ENCODE results near the gene FBLN2. TPM values are rescaled to one million over a fixed set of nuclear protein-coding genes. Genes with fewer than 3 reads are reported as not detected.

FBLN2 gene
- total RNA-seq, 1 donor from 2014 or later: 67.5 TPM

GRCh38 chr3:13677272-13677671, 128.3 kb downstream of the FBLN2 start:
- H3K4me1 Mint-ChIP-seq: no peaks in the 10 kb centered on the region
- peaks cover 23% of the 10 kb centered on the region for H3K27me3 Mint-ChIP-seq (ENCODE audit: low read depth)
- H3K9me3 Mint-ChIP-seq: no peaks in the 10 kb centered on the region
- H3K36me3 Mint-ChIP-seq: no peaks in the 10 kb centered on the region
- no peak overlapping the region for H3K4me3 Mint-ChIP-seq
- no peak for DNase-seq (ENCODE audit: low spot score in 2 of 2, unreplicated experiment in 2 of 2)
- TF ChIP-seq CTCF (IDR thresholded peaks at IDR 0.05; ENCODE audit: unreplicated experiment): no peak
- H3K27ac Mint-ChIP-seq: no peak overlapping the region

DNA sequence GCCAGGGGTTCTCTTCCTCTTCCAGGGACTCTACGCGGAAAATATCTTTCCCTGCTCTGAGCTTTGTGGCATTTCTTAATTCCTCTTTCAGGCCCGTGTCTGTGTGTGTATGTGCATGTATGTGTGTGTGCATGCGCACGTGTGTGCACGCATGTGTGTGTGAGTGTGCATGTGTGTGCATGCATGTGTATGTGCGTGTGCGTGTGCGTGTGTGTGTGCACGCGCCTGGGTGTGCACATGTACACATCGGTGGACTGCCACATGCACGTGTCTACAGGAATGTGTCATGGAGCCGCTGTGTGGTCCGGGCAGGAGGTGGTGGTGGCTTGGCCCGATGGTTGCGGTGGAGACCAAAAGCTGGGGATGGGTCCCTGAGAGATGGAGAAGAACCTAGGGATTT, 133.0 kb downstream of the FBLN2 start:
- H3K36me3 Mint-ChIP-seq: no peaks in the 10 kb centered on the region
- H3K9me3 Mint-ChIP-seq: no peaks in the 10 kb centered on the region
- H3K27ac Mint-ChIP-seq: no peak overlapping the region
- H3K27me3 Mint-ChIP-seq (ENCODE audit: low read depth): peaks cover 11% of the 10 kb centered on the region
- H3K4me3 Mint-ChIP-seq: no peak overlapping the region
- TF ChIP-seq CTCF (IDR thresholded peaks at IDR 0.05; ENCODE audit: unreplicated experiment): no peak
- peaks cover 20% of the 10 kb centered on the region for H3K4me1 Mint-ChIP-seq
- no peak for DNase-seq (ENCODE audit: low spot score in 2 of 2, unreplicated experiment in 2 of 2)

- no peak overlapping the region for H3K4me3 Mint-ChIP-seq
- no peak for DNase-seq (ENCODE audit: low spot score in 2 of 2, unreplicated experiment in 2 of 2)
- TF ChIP-seq CTCF (IDR thresholded peaks at IDR 0.05; ENCODE audit: unreplicated experiment): no peak
- no peaks in the 10 kb centered on the region for H3K9me3 Mint-ChIP-seq
- H3K27me3 Mint-ChIP-seq (ENCODE audit: low read depth): peaks cover 9% of the 10 kb centered on the region
- peaks cover 25% of the 10 kb centered on the region for H3K4me1 Mint-ChIP-seq
- H3K36me3 Mint-ChIP-seq: no peaks in the 10 kb centered on the region
- no peak overlapping the region for H3K27ac Mint-ChIP-seq
These were observed 133.5 kb downstream of the FBLN2 start for GRCh38 chr3:13682331-13683013.

DNA sequence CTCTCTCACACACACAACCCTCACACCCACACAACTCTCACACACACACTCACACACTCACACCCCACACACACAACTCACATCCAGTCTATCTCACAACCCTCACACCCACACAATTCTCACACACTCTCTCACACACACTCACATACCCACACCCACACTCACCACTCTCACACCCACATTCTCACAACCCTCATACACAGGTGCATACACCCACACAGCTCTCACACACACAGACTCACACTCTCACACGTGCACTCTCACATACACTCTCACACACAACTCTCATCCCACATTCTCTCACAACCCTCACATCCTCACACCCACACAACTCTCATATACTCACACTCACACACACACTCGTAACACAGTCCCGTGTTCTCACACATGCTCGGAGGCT, 134.4 kb downstream of the FBLN2 start:
- DNase-seq (ENCODE audit: low spot score in 2 of 2, unreplicated experiment in 2 of 2): no peak
- Mint-ChIP-seq H3K9me3 (no peaks in the 10 kb centered on the region), H3K36me3 (no peaks in the 10 kb centered on the region), H3K27ac (no peak overlapping the region), H3K4me3 (no peak overlapping the region), H3K27me3 (ENCODE audit: low read depth) (peaks cover 8% of the 10 kb centered on the region), H3K4me1 (peaks cover 32% of the 10 kb centered on the region)
- TF ChIP-seq CTCF (IDR thresholded peaks at IDR 0.05; ENCODE audit: unreplicated experiment): no peak

- H3K36me3 Mint-ChIP-seq: no peaks in the 10 kb centered on the region
- no peaks in the 10 kb centered on the region for H3K9me3 Mint-ChIP-seq
- peaks cover 35% of the 10 kb centered on the region for H3K4me1 Mint-ChIP-seq
- H3K4me3 Mint-ChIP-seq: no peak overlapping the region
- H3K27ac Mint-ChIP-seq: no peak overlapping the region
- TF ChIP-seq CTCF (IDR thresholded peaks at IDR 0.05; ENCODE audit: unreplicated experiment): no peak
- peaks cover 8% of the 10 kb centered on the region for H3K27me3 Mint-ChIP-seq (ENCODE audit: low read depth)
- no peak for DNase-seq (ENCODE audit: low spot score in 2 of 2, unreplicated experiment in 2 of 2)
These were observed 134.8 kb downstream of the FBLN2 start for GRCh38 chr3:13683772-13684171.
